ENCODE data around the gene OR8S1. TPM values are rescaled to one million over a fixed set of nuclear protein-coding genes. Genes with fewer than 3 reads are reported as not detected.
"Not testable (repeated sequence)": the region's sequence is repeated elsewhere in the genome, so short reads cannot be mapped to it uniquely, and the experiment has no call there.

OR8S1 gene, protein sequence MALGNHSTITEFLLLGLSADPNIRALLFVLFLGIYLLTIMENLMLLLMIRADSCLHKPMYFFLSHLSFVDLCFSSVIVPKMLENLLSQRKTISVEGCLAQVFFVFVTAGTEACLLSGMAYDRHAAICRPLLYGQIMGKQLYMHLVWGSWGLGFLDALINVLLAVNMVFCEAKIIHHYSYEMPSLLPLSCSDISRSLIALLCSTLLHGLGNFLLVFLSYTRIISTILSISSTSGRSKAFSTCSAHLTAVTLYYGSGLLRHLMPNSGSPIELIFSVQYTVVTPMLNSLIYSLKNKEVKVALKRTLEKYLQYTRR
- total RNA-seq (not detected), polyA plus RNA-seq (not detected)

DNA sequence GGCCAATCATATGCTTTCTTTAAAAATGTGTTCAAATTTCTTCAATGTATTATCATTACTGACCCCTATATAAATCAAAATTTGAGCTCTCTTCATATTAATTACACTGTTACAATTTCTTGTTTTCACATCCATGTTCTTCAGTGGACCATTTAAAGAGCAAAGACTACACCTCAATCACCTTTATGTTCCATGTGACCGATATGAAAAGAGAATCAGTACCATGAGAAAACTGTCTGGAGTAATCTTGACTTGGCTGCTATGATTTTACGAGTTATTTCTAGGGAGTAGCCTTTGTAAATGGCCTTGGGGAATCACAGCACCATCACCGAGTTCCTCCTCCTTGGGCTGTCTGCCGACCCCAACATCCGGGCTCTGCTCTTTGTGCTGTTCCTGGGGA, at the start of gene OR8S1:
OR8S1 (plus strand) TSS at position 301 of the 400 bp plus-strand sequence; CDS start at position 301, 0 bp downstream.
- Mint-ChIP-seq H3K27ac (no peak within 1 kb of the TSS), H3K9me3 (peaks cover 0 to 2% (median 0%) of the 10 kb centered on the region in 7 donors), H3K4me3 (no peak within 1 kb of the TSS), H3K27me3 (peaks cover 10% of the 10 kb centered on the region), H3K4me1 (no peaks in the 10 kb centered on the region), H3K36me3 (no peaks in the 10 kb centered on the region)
- Histone ChIP-seq H3K9me3 (ENCODE audit: control insufficient read depth in 2 of 2, low read length in 2 of 2) (no peaks in the 10 kb centered on the region), H3K27me3 (ENCODE audit: control insufficient read depth, insufficient read depth, low read length) (no peaks in the 10 kb centered on the region), H3K4me3 (ENCODE audit: low read depth, low read length) (no peak within 1 kb of the TSS), H3K4me1 (ENCODE audit: control insufficient read depth, insufficient read depth, low read length, poor library complexity, severe bottlenecking) (no peaks in the 10 kb centered on the region), H3K36me3 (ENCODE audit: control insufficient read depth, insufficient read depth, low read length) (no peaks in the 10 kb centered on the region), H3K27ac (ENCODE audit: insufficient read depth, low read length, poor library complexity, severe bottlenecking) (no peak within 1 kb of the TSS)
- DNase-seq (no peak), ATAC-seq (ENCODE audit: low read depth in 2 of 2) (no peak)

DNA sequence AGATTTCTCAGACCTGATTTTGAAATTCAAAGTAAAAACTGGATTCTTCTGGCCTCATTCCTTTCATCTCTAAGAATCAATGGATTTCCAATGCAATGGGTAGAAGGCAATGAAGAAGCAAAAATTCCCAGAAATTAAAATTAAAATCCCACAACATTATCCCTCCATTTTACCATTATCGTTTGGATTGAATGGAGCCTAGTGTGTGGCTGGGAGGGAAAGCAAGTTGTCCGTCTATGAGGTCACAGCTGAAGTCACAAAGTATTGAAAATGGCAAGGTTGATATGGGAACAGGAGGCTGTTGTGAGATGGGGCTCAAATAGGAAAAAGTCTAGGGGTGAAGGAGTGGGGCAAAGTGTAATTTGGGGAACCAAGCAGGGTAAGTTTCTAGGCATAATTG, 43.2 kb upstream of the OR8S1 start, which contains the start of gene C12orf54:
C12orf54 (plus strand) TSS at position 301 of the 400 bp plus-strand sequence. CDS start 799 bp downstream, outside the sequence.
- peaks cover 3% of the 10 kb centered on the region for H3K36me3 Mint-ChIP-seq
- H3K27ac Mint-ChIP-seq, result no peak within 1 kb of the TSS
- ATAC-seq (ENCODE audit: low read depth in 2 of 2) (no peak), DNase-seq (no peak)
- H3K4me3 Mint-ChIP-seq, result no peak within 1 kb of the TSS
- H3K4me1 Mint-ChIP-seq, result no peaks in the 10 kb centered on the region
- Histone ChIP-seq H3K9me3 (ENCODE audit: control insufficient read depth in 2 of 2, low read length in 2 of 2) (no peaks in the 10 kb centered on the region), H3K4me3 (ENCODE audit: low read depth, low read length) (no peak within 1 kb of the TSS), H3K4me1 (ENCODE audit: control insufficient read depth, insufficient read depth, low read length, poor library complexity, severe bottlenecking) (no peaks in the 10 kb centered on the region), H3K36me3 (ENCODE audit: control insufficient read depth, insufficient read depth, low read length) (no peaks in the 10 kb centered on the region), H3K27ac (ENCODE audit: insufficient read depth, low read length, poor library complexity, severe bottlenecking) (no peak within 1 kb of the TSS), H3K27me3 (ENCODE audit: control insufficient read depth, insufficient read depth, low read length) (no peaks in the 10 kb centered on the region)
- H3K9me3 Mint-ChIP-seq, result peaks cover 0 to 11% (median 4%) of the 10 kb centered on the region in 7 donors
- H3K27me3 Mint-ChIP-seq, result peaks cover 22% of the 10 kb centered on the region

DNA sequence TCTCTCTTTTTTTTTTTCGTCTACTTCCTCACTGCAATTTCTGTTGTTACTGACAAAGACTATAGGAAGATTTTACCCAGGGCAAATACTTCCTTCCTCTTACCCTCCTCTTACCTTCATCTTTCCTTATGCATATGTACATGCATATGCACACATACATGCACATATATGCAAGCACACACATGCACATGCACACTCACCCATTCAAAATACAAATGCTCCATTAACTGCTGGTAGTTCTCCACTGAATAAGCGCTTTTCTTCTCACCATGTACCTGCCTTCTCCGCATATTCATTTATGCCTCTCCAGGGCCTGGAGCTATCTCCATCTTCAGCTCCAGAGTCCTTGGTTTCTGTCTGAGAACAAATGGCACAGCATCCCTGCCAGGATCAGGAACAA, 42.5 kb upstream of the OR8S1 start:
- H3K36me3 ChIP-seq (ENCODE audit: control insufficient read depth, insufficient read depth, low read length), result no peaks in the 10 kb centered on the region
- Mint-ChIP-seq H3K36me3 (peaks cover 3% of the 10 kb centered on the region), H3K27ac (no peak overlapping the region), H3K4me3 (no peak overlapping the region), H3K27me3 (peaks cover 22% of the 10 kb centered on the region), H3K4me1 (no peaks in the 10 kb centered on the region), H3K9me3 (peaks cover 0 to 6% (median 4%) of the 10 kb centered on the region in 7 donors)
- H3K4me1 ChIP-seq (ENCODE audit: control insufficient read depth, insufficient read depth, low read length, poor library complexity, severe bottlenecking), result no peaks in the 10 kb centered on the region
- no peaks in the 10 kb centered on the region for H3K27me3 ChIP-seq (ENCODE audit: control insufficient read depth, insufficient read depth, low read length)
- H3K9me3 ChIP-seq (ENCODE audit: control insufficient read depth in 2 of 2, low read length in 2 of 2), result no peaks in the 10 kb centered on the region
- no peak overlapping the region for H3K27ac ChIP-seq (ENCODE audit: insufficient read depth, low read length, poor library complexity, severe bottlenecking)
- ATAC-seq (ENCODE audit: low read depth in 2 of 2) (no peak), DNase-seq (no peak)
- no peak overlapping the region for H3K4me3 ChIP-seq (ENCODE audit: low read depth, low read length)

DNA sequence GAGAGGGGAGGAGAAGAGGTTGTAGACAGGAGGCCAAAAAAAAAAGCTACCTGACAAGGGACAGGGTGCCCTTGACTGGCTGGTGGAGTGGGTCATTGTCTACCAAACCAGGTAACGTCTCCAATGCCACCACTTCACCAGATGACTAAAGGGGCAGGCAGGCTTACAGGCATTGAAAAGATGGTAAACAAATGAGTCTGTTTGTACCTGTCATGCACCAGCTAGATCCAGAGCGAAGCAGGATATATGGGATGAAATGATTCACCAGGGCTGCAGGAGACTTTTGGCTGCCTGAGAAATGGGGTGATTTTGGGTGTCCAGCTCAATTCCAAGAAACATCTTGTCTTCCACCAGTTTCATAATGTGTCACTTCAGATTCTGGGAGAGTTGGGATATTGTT, 39.2 kb upstream of the OR8S1 start:
- H3K27ac ChIP-seq (ENCODE audit: insufficient read depth, low read length, poor library complexity, severe bottlenecking), result no peak overlapping the region
- no peaks in the 10 kb centered on the region for H3K9me3 ChIP-seq (ENCODE audit: control insufficient read depth in 2 of 2, low read length in 2 of 2)
- no peak overlapping the region for H3K4me3 ChIP-seq (ENCODE audit: low read depth, low read length)
- Mint-ChIP-seq H3K9me3 (peaks cover 0 to 4% (median 0%) of the 10 kb centered on the region in 7 donors), H3K27ac (no peak overlapping the region), H3K4me3 (no peak overlapping the region), H3K36me3 (peaks cover under 1% of the 10 kb centered on the region), H3K4me1 (no peaks in the 10 kb centered on the region), H3K27me3 (peaks cover 20% of the 10 kb centered on the region)
- DNase-seq (no peak), ATAC-seq (ENCODE audit: low read depth in 2 of 2) (no peak)
- H3K27me3 ChIP-seq (ENCODE audit: control insufficient read depth, insufficient read depth, low read length), result no peaks in the 10 kb centered on the region
- no peaks in the 10 kb centered on the region for H3K36me3 ChIP-seq (ENCODE audit: control insufficient read depth, insufficient read depth, low read length)
- no peaks in the 10 kb centered on the region for H3K4me1 ChIP-seq (ENCODE audit: control insufficient read depth, insufficient read depth, low read length, poor library complexity, severe bottlenecking)

DNA sequence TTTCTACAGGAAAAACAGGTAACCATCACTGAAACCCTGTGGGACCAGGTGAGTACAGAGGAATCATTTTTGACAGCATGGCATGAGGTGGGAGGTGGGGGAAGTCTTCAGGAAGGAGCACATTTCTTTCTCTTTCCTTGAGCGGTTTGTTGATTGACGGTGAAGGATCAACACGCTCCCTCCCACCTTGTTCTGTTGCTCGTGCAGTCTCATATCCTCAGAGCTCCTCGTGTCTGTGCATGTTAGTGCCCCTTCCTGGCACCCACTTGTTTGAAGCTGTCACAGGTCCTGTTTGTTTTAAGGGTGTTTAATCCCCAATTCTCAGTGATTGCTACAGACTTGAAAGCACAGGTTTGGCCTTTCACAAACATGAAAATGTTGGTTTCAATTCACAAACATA, 38.8 kb upstream of the OR8S1 start:
- DNase-seq (no peak), ATAC-seq (ENCODE audit: low read depth in 2 of 2) (no peak)
- Mint-ChIP-seq H3K9me3 (peaks cover 0 to 4% (median 0%) of the 10 kb centered on the region in 7 donors), H3K27ac (no peak overlapping the region), H3K27me3 (peaks cover 20% of the 10 kb centered on the region), H3K4me1 (no peaks in the 10 kb centered on the region), H3K4me3 (no peak overlapping the region), H3K36me3 (no peaks in the 10 kb centered on the region)
- no peaks in the 10 kb centered on the region for H3K27me3 ChIP-seq (ENCODE audit: control insufficient read depth, insufficient read depth, low read length)
- H3K4me1 ChIP-seq (ENCODE audit: control insufficient read depth, insufficient read depth, low read length, poor library complexity, severe bottlenecking), result no peaks in the 10 kb centered on the region
- H3K36me3 ChIP-seq (ENCODE audit: control insufficient read depth, insufficient read depth, low read length), result no peaks in the 10 kb centered on the region
- H3K4me3 ChIP-seq (ENCODE audit: low read depth, low read length), result no peak overlapping the region
- no peak overlapping the region for H3K27ac ChIP-seq (ENCODE audit: insufficient read depth, low read length, poor library complexity, severe bottlenecking)
- no peaks in the 10 kb centered on the region for H3K9me3 ChIP-seq (ENCODE audit: control insufficient read depth in 2 of 2, low read length in 2 of 2)

DNA sequence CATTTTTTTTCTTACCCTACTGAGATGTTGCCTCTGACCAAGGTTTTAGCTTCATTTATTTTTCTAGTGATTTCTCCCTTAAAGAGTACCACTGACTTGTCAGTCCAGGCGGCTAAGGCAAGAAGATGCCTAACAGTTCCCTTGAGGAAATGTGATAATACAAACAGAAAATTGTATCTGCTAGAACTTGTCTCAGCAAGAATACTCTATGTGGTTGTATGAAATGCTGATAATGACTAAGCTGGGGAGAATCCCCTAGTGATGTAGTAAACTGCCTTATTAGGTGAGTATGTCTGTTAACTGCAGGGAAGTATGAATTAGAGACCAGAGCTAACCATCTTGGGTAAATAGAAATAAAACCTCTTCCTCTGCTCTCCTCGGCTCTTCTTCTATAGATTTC, 36.4 kb upstream of the OR8S1 start:
- DNase-seq (peak in 1 of 3 donors; percentile 16), ATAC-seq (ENCODE audit: low read depth in 2 of 2) (no peak)
- Mint-ChIP-seq H3K4me3 (no peak overlapping the region), H3K9me3 (peaks cover 0 to 5% (median 0%) of the 10 kb centered on the region in 7 donors), H3K27me3 (peaks cover 21% of the 10 kb centered on the region), H3K27ac (no peak overlapping the region), H3K36me3 (no peaks in the 10 kb centered on the region), H3K4me1 (no peaks in the 10 kb centered on the region)
- Histone ChIP-seq H3K27me3 (ENCODE audit: control insufficient read depth, insufficient read depth, low read length) (no peaks in the 10 kb centered on the region), H3K4me3 (ENCODE audit: low read depth, low read length) (no peak overlapping the region), H3K27ac (ENCODE audit: insufficient read depth, low read length, poor library complexity, severe bottlenecking) (no peak overlapping the region), H3K4me1 (ENCODE audit: control insufficient read depth, insufficient read depth, low read length, poor library complexity, severe bottlenecking) (no peaks in the 10 kb centered on the region), H3K36me3 (ENCODE audit: control insufficient read depth, insufficient read depth, low read length) (no peaks in the 10 kb centered on the region), H3K9me3 (ENCODE audit: control insufficient read depth in 2 of 2, low read length in 2 of 2) (no peaks in the 10 kb centered on the region)

DNA sequence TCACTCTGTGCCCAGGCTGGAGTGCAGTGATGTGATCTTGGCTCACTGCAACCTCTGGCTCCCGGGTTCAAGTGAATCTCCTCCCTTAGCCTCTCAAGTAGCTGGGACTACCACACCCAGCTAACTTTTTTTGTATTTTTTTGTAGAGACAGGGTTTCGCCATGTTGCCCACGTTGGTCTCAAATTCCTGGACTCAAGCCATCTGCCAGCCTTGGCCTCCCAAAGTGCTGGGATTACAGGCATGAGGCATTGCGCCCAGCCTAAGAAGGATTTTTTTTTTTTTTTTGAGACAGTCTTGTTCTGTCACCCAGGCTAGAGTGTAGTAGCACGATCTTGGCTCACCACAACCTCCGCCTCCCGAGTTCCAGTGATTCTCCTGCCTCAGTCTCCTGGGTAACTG, 36.0 kb upstream of the OR8S1 start:
- H3K4me3 Mint-ChIP-seq; H3K9me3 Mint-ChIP-seq; H3K9me3 ChIP-seq (ENCODE audit: control insufficient read depth in 2 of 2, low read length in 2 of 2); DNase-seq; ATAC-seq (ENCODE audit: low read depth in 2 of 2); H3K36me3 ChIP-seq (ENCODE audit: control insufficient read depth, insufficient read depth, low read length); H3K4me3 ChIP-seq (ENCODE audit: low read depth, low read length); H3K4me1 Mint-ChIP-seq; H3K4me1 ChIP-seq (ENCODE audit: control insufficient read depth, insufficient read depth, low read length, poor library complexity, severe bottlenecking); H3K36me3 Mint-ChIP-seq; H3K27me3 ChIP-seq (ENCODE audit: control insufficient read depth, insufficient read depth, low read length); H3K27ac Mint-ChIP-seq; H3K27ac ChIP-seq (ENCODE audit: insufficient read depth, low read length, poor library complexity, severe bottlenecking): not testable (repeated sequence)
- H3K27me3 Mint-ChIP-seq, result peaks cover 21% of the 10 kb centered on the region

DNA sequence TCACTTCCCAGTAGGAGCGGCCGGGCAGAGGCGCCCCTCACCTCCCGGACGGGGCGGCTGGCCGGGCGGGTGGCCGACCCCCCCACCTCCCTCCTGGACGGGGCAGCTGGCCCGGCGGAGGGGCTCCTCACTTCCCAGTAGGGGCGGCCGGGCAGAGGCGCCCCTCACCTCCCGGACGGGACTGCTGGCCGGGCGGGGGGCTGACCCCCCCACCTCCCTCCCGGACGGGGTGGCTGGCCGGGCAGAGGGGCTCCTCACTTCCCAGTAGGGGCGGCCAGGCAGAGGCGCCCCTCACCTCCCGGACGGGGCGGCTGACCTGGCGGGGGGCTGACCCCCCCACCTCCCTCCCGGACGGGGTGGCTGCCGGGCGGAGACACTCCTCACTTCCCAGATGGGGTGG, 25.2 kb upstream of the OR8S1 start:
- H3K27ac Mint-ChIP-seq; DNase-seq; H3K4me3 ChIP-seq (ENCODE audit: low read depth, low read length); H3K36me3 ChIP-seq (ENCODE audit: control insufficient read depth, insufficient read depth, low read length); H3K9me3 Mint-ChIP-seq; H3K36me3 Mint-ChIP-seq; H3K4me1 ChIP-seq (ENCODE audit: control insufficient read depth, insufficient read depth, low read length, poor library complexity, severe bottlenecking); ATAC-seq (ENCODE audit: low read depth in 2 of 2); H3K27ac ChIP-seq (ENCODE audit: insufficient read depth, low read length, poor library complexity, severe bottlenecking); H3K4me3 Mint-ChIP-seq; H3K9me3 ChIP-seq (ENCODE audit: control insufficient read depth in 2 of 2, low read length in 2 of 2); H3K4me1 Mint-ChIP-seq: not testable (repeated sequence)
- peaks cover 10% of the 10 kb centered on the region for H3K27me3 ChIP-seq (ENCODE audit: control insufficient read depth, insufficient read depth, low read length)
- peaks cover 30% of the 10 kb centered on the region for H3K27me3 Mint-ChIP-seq
